Ascending aorta (tissue), 2 donors: ENCODE results near the gene SPECC1L. TPM values are rescaled to one million over a fixed set of nuclear protein-coding genes. Genes with fewer than 3 reads are reported as not detected.

Experiments used
- DNase-seq, 2 donors: peaks; one replicate each; pipeline ENCODE4 v3.0.0-alpha.2; 2019; ENCODE audit warnings: low spot score in 2 of 2
- H3K27ac ChIP-seq, 2 donors: fragments of 200-600 bp; sonication (generic); one replicate each; pipeline ENCODE4 v1.5.1; 2016 to 2017; ENCODE audit warnings: mild to moderate bottlenecking in 1 of 2
- H3K27me3 ChIP-seq: fragments of 200-600 bp; sonication (generic); one replicate; pipeline ENCODE4 v1.5.1; 2017
- H3K36me3 ChIP-seq, 2 donors: fragments of 200-600 bp; sonication (generic); one replicate each; pipeline ENCODE4 v1.5.1; 2016
- H3K4me1 ChIP-seq, 2 donors: fragments of 200-600 bp; sonication (generic); one replicate each; pipeline ENCODE4 v1.5.1; 2016 to 2017; ENCODE audit warnings: mild to moderate bottlenecking in 1 of 2
- H3K4me3 ChIP-seq, 2 donors: fragments of 200-600 bp; sonication (generic); one replicate each; pipeline ENCODE4 v1.5.1; 2016 to 2017; ENCODE audit warnings: mild to moderate bottlenecking in 1 of 2
- H3K9me3 ChIP-seq, 2 donors: fragments of 200-600 bp; sonication (generic); one replicate each; pipeline ENCODE4 v1.5.1; 2016
- intact Hi-C: fragments of 100-400 bp; cut with DNase I; formaldehyde crosslinking; loops from one replicate; pipeline ENCODE4 v1.15.1; 2023
- total RNA-seq: library from RNA; depleted of rRNA; stranded (reverse); fragments of >200 nt; gene quantifications from one replicate; pipeline ENCODE4 v1.1.0, GENCODE V29; 2016
- TF ChIP-seq, protein P1 (sequence below), 3 experiments: fragments of 200-600 bp in 2 of 3; fragments of 450-650 bp in 1 of 3; sonication (generic) in 2 of 3; IDR thresholded peaks; one replicate each; pipeline ENCODE4 v1.5.1; 2016 to 2019; ENCODE audit warnings: antibody characterized with exemption in 3 of 3, mild to moderate bottlenecking in 1 of 3, moderate library complexity in 1 of 3

Gene SPECC1L
- total RNA-seq, 1 donor from 2014 or later = 66.9 TPM

DNA sequence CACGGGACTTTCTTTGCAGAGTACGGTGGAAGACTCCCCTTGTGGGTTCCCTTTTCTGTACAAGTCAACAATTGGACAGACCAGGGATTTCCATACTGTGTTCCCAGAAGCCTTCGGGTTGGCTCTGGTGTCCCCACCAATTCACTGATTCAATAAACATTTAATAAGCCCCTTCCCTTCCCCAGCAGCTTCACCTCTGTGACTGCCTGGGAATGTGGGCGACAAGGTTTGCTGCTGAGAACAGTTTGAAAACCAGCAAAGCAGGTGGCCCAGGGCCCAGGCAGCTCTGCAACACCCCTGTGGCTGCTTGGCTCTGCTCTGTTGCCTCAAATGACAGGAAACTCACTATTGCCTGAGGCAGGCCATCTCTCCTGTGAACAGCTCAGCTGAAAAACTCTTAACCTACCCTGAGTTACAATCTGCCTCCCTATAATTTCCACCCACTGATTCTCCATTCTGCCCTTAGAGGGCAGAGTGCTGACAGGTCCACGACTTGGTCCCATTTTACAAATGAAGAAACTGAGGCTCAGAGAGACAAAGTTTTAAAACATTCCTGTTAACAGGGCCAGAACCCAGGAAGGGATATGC lies 167.2 kb downstream of the SPECC1L start:
- H3K27ac ChIP-seq = no peak overlapping the region
- TF ChIP-seq, protein P1, sequence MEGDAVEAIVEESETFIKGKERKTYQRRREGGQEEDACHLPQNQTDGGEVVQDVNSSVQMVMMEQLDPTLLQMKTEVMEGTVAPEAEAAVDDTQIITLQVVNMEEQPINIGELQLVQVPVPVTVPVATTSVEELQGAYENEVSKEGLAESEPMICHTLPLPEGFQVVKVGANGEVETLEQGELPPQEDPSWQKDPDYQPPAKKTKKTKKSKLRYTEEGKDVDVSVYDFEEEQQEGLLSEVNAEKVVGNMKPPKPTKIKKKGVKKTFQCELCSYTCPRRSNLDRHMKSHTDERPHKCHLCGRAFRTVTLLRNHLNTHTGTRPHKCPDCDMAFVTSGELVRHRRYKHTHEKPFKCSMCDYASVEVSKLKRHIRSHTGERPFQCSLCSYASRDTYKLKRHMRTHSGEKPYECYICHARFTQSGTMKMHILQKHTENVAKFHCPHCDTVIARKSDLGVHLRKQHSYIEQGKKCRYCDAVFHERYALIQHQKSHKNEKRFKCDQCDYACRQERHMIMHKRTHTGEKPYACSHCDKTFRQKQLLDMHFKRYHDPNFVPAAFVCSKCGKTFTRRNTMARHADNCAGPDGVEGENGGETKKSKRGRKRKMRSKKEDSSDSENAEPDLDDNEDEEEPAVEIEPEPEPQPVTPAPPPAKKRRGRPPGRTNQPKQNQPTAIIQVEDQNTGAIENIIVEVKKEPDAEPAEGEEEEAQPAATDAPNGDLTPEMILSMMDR (IDR thresholded peaks at IDR 0.05) = no peak
- no peak overlapping the region for H3K4me3 ChIP-seq
- DNase-seq = peak in 1 of 2 donors; percentile 33
- H3K9me3 ChIP-seq = no peaks in the 10 kb centered on the region
- peaks cover 4 to 10% of the 10 kb centered on the region in 2 donors for H3K4me1 ChIP-seq
- intact Hi-C loops = no loop called here
- no peaks in the 10 kb centered on the region for H3K27me3 ChIP-seq
- no peaks in the 10 kb centered on the region for H3K36me3 ChIP-seq

DNA sequence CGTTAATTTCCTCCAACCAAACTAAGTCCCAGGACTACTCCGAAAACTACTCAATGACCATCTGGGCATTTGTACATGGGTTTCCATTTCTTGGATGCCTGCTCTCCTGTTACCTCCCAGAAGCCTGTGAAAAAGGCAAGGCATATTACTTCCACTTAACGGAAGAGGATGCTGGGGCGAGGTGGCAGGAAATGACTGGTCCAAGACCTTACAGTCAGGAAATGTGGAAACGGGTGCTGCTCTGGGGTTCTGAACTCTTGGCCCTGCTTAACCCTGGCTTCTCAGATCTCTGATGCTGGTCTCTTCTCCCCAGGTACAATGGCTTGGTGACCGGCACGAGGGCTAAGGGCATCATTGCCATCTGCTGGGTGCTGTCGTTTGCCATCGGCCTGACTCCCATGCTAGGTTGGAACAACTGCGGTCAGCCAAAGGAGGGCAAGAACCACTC lies 169.7 kb downstream of the SPECC1L start:
- peak in 1 of 2 donors; percentile 52 for DNase-seq

DNA sequence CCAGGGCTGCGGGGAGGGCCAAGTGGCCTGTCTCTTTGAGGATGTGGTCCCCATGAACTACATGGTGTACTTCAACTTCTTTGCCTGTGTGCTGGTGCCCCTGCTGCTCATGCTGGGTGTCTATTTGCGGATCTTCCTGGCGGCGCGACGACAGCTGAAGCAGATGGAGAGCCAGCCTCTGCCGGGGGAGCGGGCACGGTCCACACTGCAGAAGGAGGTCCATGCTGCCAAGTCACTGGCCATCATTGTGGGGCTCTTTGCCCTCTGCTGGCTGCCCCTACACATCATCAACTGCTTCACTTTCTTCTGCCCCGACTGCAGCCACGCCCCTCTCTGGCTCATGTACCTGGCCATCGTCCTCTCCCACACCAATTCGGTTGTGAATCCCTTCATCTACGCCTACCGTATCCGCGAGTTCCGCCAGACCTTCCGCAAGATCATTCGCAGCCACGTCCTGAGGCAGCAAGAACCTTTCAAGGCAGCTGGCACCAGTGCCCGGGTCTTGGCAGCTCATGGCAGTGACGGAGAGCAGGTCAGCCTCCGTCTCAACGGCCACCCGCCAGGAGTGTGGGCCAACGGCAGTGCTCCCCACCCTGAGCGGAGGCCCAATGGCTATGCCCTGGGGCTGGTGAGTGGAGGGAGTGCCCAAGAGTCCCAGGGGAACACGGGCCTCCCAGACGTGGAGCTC lies 170.2 kb downstream of the SPECC1L start:
- Histone ChIP-seq H3K4me3 (no peak overlapping the region), H3K4me1 (peaks cover 0 to 9% of the 10 kb centered on the region in 2 donors), H3K27ac (peak overlapping the region; percentile 58 to 64), H3K27me3 (no peaks in the 10 kb centered on the region), H3K9me3 (no peaks in the 10 kb centered on the region), H3K36me3 (no peaks in the 10 kb centered on the region)
- intact Hi-C loops = no loop called here
- TF ChIP-seq, protein P1 (IDR thresholded peaks at IDR 0.05) = no peak
- DNase-seq = no peak

More for the DNA sequence above, 169.7 kb downstream of the SPECC1L start:
- Histone ChIP-seq H3K27me3 (no peaks in the 10 kb centered on the region), H3K36me3 (no peaks in the 10 kb centered on the region), H3K27ac (no peak overlapping the region), H3K4me1 (peaks cover 0 to 9% of the 10 kb centered on the region in 2 donors), H3K9me3 (no peaks in the 10 kb centered on the region), H3K4me3 (no peak overlapping the region)
- TF ChIP-seq, protein P1 (IDR thresholded peaks at IDR 0.05) = no peak
- intact Hi-C loops = no loop called here

DNA sequence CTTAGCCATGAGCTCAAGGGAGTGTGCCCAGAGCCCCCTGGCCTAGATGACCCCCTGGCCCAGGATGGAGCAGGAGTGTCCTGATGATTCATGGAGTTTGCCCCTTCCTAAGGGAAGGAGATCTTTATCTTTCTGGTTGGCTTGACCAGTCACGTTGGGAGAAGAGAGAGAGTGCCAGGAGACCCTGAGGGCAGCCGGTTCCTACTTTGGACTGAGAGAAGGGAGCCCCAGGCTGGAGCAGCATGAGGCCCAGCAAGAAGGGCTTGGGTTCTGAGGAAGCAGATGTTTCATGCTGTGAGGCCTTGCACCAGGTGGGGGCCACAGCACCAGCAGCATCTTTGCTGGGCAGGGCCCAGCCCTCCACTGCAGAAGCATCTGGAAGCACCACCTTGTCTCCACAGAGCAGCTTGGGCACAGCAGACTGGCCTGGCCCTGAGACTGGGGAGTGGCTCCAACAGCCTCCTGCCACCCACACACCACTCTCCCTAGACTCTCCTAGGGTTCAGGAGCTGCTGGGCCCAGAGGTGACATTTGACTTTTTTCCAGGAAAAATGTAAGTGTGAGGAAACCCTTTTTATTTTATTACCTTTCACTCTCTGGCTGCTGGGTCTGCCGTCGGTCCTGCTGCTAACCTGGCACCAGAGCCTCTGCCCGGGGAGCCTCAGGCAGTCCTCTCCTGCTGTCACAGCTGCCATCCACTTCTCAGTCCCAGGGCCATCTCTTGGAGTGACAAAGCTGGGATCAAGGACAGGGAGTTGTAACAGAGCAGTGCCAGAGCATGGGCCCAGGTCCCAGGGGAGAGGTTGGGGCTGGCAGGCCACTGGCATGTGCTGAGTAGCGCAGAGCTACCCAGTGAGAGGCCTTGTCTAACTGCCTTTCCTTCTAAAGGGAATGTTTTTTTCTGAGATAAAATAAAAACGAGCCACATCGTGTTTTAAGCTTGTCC lies 171.0 kb downstream of the SPECC1L start:
- intact Hi-C loops = no loop called here
- H3K27me3 ChIP-seq = no peaks in the 10 kb centered on the region
- H3K27ac ChIP-seq = peak overlapping the region; percentile 58 to 64
- H3K36me3 ChIP-seq = no peaks in the 10 kb centered on the region
- H3K4me3 ChIP-seq = no peak overlapping the region
- TF ChIP-seq, protein P1 (IDR thresholded peaks at IDR 0.05) = no peak
- no peak for DNase-seq
- no peaks in the 10 kb centered on the region for H3K9me3 ChIP-seq
- peaks cover 0 to 9% of the 10 kb centered on the region in 2 donors for H3K4me1 ChIP-seq

DNA sequence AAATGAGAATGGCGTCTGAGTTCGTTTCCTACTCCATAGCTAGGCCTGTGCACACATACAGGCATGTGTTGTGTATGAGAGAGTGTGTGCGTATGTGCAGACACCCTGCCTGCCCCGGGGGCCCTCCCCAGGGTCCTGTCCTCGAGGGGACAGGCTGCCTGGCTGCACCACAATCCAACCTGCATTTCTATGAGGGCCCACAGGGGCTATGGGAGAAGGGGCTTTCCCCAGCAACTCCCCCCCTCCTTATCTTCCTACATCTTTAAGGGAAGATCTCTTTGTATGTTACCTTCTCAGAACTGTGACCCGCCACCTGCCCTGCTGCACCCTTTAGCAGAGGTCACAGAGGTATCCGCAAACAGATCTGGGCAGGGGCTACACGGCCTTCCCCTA lies 171.7 kb downstream of the SPECC1L start:
- peak in 1 of 2 donors; percentile 33 for DNase-seq
- TF ChIP-seq, protein P1 (IDR thresholded peaks at IDR 0.05) = no peak
- Histone ChIP-seq H3K4me1 (peaks cover 0 to 9% of the 10 kb centered on the region in 2 donors), H3K27me3 (no peaks in the 10 kb centered on the region), H3K4me3 (no peak overlapping the region), H3K27ac (peak overlapping the region; percentile 58 to 64), H3K36me3 (no peaks in the 10 kb centered on the region), H3K9me3 (no peaks in the 10 kb centered on the region)
- intact Hi-C loops = no loop called here
